ENCODE data around the gene VCX2. TPM values are rescaled to one million over a fixed set of nuclear protein-coding genes. Genes with fewer than 3 reads are reported as not detected.

Gene VCX2
- total RNA-seq, 1 donor from 2014 or later, result not detected

DNA sequence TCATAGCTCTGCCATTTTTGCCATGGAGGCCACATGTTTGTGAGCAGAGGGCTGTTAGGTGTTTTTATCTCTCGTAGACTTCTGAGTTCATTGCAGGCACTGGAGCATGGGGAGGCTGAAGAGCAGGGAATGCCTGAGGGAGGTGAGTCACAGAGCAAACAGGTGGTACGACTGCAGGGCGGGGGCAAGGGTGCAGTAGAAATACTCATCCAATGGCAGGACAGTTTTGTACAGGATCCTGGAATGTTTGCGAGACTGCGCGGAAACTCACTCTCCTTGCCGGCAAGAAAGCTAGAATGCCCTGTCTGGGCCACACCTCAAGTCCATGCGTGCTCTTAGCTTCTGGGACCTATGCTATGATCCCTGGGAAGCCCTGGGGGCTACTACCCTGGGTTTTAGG, 20.0 kb upstream of the VCX2 start:
- no peak overlapping the region for H3K27ac Mint-ChIP-seq

DNA sequence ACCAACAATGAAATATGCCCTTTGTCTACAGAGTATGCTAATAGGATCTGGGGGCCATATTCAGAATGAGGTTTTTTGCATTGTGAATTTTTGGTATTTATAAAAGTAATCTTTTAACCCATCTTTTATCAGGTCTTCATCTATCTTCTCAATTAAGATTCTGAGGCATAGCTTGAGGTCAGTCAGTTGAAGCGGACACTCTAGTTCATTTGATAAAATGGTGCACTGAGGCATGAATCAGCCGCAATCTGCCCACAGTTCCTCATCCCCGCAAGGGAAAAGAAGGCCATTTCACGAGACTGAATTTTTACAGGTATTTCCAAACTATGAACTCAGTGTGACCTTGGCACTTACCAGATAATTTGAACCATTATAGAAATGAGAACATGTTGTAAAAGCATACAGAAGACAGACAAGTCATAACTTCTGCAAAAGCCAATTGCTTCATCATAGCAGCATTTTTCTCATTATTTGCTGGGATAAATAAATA, 19.3 kb upstream of the VCX2 start:
- Histone ChIP-seq H3K27me3 (no peaks in the 10 kb centered on the region), H3K4me1 (no peaks in the 10 kb centered on the region), H3F3A (ENCODE audit: low read depth) (no peaks in the 10 kb centered on the region), H3K4me3 (no peak overlapping the region), H2AFZ (replicated peaks) (no peak overlapping the region), H3K79me2 (ENCODE audit: low read depth) (no peaks in the 10 kb centered on the region), H3K9me3 (ENCODE audit: low read depth) (no peaks in the 10 kb centered on the region), H3K36me3 (no peaks in the 10 kb centered on the region), H3K9ac (no peak overlapping the region), H3K4me2 (no peak overlapping the region), H4K20me1 (ENCODE audit: low read depth) (no peaks in the 10 kb centered on the region), H3K27ac (no peak overlapping the region)
- Mint-ChIP-seq H3K27ac (no peak overlapping the region), H3K4me1 (no peaks in the 10 kb centered on the region), H3K27me3 (ENCODE audit: insufficient read depth, low read depth) (peaks cover 3% of the 10 kb centered on the region), H3K36me3 (no peaks in the 10 kb centered on the region), H3K4me3 (no peak overlapping the region), H3K9me3 (no peaks in the 10 kb centered on the region)
- TF ChIP-seq EZH2phosphoT487 (IDR thresholded peaks at IDR 0.05) (no peak), EZH2 (IDR thresholded peaks at IDR 0.05) (no peak)
- TF ChIP-seq, protein P1, sequence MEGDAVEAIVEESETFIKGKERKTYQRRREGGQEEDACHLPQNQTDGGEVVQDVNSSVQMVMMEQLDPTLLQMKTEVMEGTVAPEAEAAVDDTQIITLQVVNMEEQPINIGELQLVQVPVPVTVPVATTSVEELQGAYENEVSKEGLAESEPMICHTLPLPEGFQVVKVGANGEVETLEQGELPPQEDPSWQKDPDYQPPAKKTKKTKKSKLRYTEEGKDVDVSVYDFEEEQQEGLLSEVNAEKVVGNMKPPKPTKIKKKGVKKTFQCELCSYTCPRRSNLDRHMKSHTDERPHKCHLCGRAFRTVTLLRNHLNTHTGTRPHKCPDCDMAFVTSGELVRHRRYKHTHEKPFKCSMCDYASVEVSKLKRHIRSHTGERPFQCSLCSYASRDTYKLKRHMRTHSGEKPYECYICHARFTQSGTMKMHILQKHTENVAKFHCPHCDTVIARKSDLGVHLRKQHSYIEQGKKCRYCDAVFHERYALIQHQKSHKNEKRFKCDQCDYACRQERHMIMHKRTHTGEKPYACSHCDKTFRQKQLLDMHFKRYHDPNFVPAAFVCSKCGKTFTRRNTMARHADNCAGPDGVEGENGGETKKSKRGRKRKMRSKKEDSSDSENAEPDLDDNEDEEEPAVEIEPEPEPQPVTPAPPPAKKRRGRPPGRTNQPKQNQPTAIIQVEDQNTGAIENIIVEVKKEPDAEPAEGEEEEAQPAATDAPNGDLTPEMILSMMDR (IDR thresholded peaks at IDR 0.05), result no peak
- no peak for DNase-seq (ENCODE audit: low spot score)

More for the DNA sequence above, 20.0 kb upstream of the VCX2 start:
- H2AFZ ChIP-seq (replicated peaks), result no peak overlapping the region
- no peak for DNase-seq (ENCODE audit: low spot score)
- Mint-ChIP-seq H3K4me3 (no peak overlapping the region), H3K4me1 (no peaks in the 10 kb centered on the region), H3K27me3 (ENCODE audit: insufficient read depth, low read depth) (peaks cover 5% of the 10 kb centered on the region), H3K36me3 (no peaks in the 10 kb centered on the region), H3K9me3 (no peaks in the 10 kb centered on the region)
- TF ChIP-seq, protein P1 (IDR thresholded peaks at IDR 0.05), result no peak
- TF ChIP-seq EZH2phosphoT487 (IDR thresholded peaks at IDR 0.05) (no peak), EZH2 (IDR thresholded peaks at IDR 0.05) (no peak)
- no peak overlapping the region for H3K4me3 ChIP-seq
- no peaks in the 10 kb centered on the region for H3K36me3 ChIP-seq
- H3K9ac ChIP-seq, result no peak overlapping the region
- no peaks in the 10 kb centered on the region for H3K79me2 ChIP-seq (ENCODE audit: low read depth)
- H4K20me1 ChIP-seq (ENCODE audit: low read depth), result no peaks in the 10 kb centered on the region
- no peaks in the 10 kb centered on the region for H3K4me1 ChIP-seq
- H3K9me3 ChIP-seq (ENCODE audit: low read depth), result no peaks in the 10 kb centered on the region
- no peak overlapping the region for H3K4me2 ChIP-seq
- H3F3A ChIP-seq (ENCODE audit: low read depth), result no peaks in the 10 kb centered on the region
- H3K27ac ChIP-seq, result no peak overlapping the region
- H3K27me3 ChIP-seq, result no peaks in the 10 kb centered on the region

DNA sequence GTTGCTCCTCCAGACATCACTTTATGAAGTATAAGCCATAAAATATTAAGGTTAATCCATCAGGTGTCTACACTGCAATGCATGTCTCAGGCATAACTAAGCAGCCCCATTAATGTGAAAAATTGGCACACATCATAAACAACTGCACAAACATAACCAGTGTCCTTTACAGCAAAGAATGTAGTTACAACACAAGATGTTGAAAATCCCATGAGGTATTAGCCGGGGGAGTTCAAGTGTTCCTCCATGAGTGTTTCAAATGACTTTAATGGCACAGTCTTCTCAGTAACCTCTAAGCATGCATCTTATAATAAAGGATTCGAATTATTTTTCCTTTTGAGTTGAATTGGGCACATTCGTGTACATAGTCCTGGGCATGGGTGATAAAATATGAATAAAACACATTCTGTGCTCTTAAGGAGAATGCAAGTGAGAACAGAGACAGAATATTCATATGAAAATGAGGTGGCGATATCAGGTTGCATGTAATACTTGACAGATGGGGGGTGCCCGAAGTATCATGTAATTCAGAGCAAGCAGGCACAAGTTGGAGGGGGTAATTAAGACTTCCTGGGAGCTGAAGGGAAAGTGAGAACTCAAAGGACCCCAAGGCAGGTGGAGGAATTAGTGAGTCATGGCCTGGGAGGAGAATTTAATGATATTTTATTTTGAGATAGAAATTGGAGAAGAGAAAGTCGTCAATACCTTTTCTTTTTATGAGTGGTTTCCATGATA, 18.2 kb upstream of the VCX2 start:
- H3K27ac Mint-ChIP-seq, result no peak overlapping the region
- H3K4me3 ChIP-seq, result no peak overlapping the region
- no peaks in the 10 kb centered on the region for H3K36me3 ChIP-seq
- no peak overlapping the region for H3K9ac ChIP-seq
- H3K4me1 ChIP-seq, result no peaks in the 10 kb centered on the region
- no peaks in the 10 kb centered on the region for H3K9me3 Mint-ChIP-seq
- no peaks in the 10 kb centered on the region for H3K9me3 ChIP-seq (ENCODE audit: low read depth)
- no peak for DNase-seq (ENCODE audit: low spot score)
- no peaks in the 10 kb centered on the region for H4K20me1 ChIP-seq (ENCODE audit: low read depth)
- H2AFZ ChIP-seq (replicated peaks), result no peak overlapping the region
- H3F3A ChIP-seq (ENCODE audit: low read depth), result no peaks in the 10 kb centered on the region
- H3K27me3 Mint-ChIP-seq (ENCODE audit: insufficient read depth, low read depth), result no peaks in the 10 kb centered on the region
- no peaks in the 10 kb centered on the region for H3K79me2 ChIP-seq (ENCODE audit: low read depth)
- TF ChIP-seq, protein P1 (IDR thresholded peaks at IDR 0.05), result no peak
- no peak for TF ChIP-seq EZH2phosphoT487 (IDR thresholded peaks at IDR 0.05)
- TF ChIP-seq EZH2 (IDR thresholded peaks at IDR 0.05), result no peak
- no peaks in the 10 kb centered on the region for H3K36me3 Mint-ChIP-seq
- H3K27me3 ChIP-seq, result no peaks in the 10 kb centered on the region
- peaks cover 3% of the 10 kb centered on the region for H3K4me1 Mint-ChIP-seq
- no peak overlapping the region for H3K4me3 Mint-ChIP-seq
- no peak overlapping the region for H3K4me2 ChIP-seq
- H3K27ac ChIP-seq, result no peak overlapping the region

All from neural progenitor cell (in vitro differentiated cells).